Measurements from ENCODE around the gene TM4SF4.

Gene TM4SF4

GRCh38 chr3:149551500-149551899 is 77.0 kb downstream of the TM4SF4 start:
- Histone ChIP-seq H3K27ac (no peak overlapping the region), H3K36me3 (ENCODE audit: insufficient read depth) (no peaks in the 10 kb centered on the region), H3K4me2 (no peak overlapping the region), H2AFZ (ENCODE audit: low read depth) (no peak overlapping the region), H4K20me1 (ENCODE audit: insufficient read depth) (no peaks in the 10 kb centered on the region), H3K4me1 (ENCODE audit: low read depth, poor library complexity, severe bottlenecking) (no peaks in the 10 kb centered on the region), H3K9ac (no peak overlapping the region), H3K27me3 (ENCODE audit: insufficient read depth, low read depth) (no peaks in the 10 kb centered on the region), H3K4me3 (IDR thresholded peaks at IDR 0.05; ENCODE audit: insufficient read depth, low read depth, low read length) (no peak overlapping the region), H3K79me2 (ENCODE audit: insufficient read depth, low read depth) (no peaks in the 10 kb centered on the region)
- no peak for TF ChIP-seq CTCF (conservative IDR thresholded peaks at IDR 0.05; ENCODE audit: low read depth, low read length)

- no peak for TF ChIP-seq CTCF (conservative IDR thresholded peaks at IDR 0.05; ENCODE audit: low read depth, low read length)
- Histone ChIP-seq H3K79me2 (ENCODE audit: insufficient read depth, low read depth) (no peaks in the 10 kb centered on the region), H3K4me2 (no peak overlapping the region), H3K4me1 (ENCODE audit: low read depth, poor library complexity, severe bottlenecking) (no peaks in the 10 kb centered on the region), H3K27ac (no peak overlapping the region), H3K9ac (no peak overlapping the region), H3K27me3 (ENCODE audit: insufficient read depth, low read depth) (no peaks in the 10 kb centered on the region), H3K4me3 (IDR thresholded peaks at IDR 0.05; ENCODE audit: insufficient read depth, low read depth, low read length) (no peak overlapping the region), H4K20me1 (ENCODE audit: insufficient read depth) (no peaks in the 10 kb centered on the region), H3K36me3 (ENCODE audit: insufficient read depth) (no peaks in the 10 kb centered on the region), H2AFZ (ENCODE audit: low read depth) (no peak overlapping the region)
Observed at GRCh38 chr3:149552700-149553099, 78.2 kb downstream of the TM4SF4 start.

All from KMS-11 (cell line).